Inflammatory macrophage treated with lipopolysaccharide for 4 hours (primary cell): ENCODE data around the gene DYRK1A.
A peak's percentile ranks its signal among the peaks of the same experiment; 100 is the strongest.

Source experiments
- DNase-seq: peaks from one replicate; pipeline ENCODE4 v3.0.0-alpha.2; 2020

DYRK1A gene

GRCh38 chr21:37365517-37366481 is 774 bp upstream of the DYRK1A start:
- DNase-seq: peak; percentile 63

GRCh38 chr21:37367336-37367702 is 746 bp downstream of the DYRK1A start:
- DNase-seq: peak; percentile 36

- peak; percentile 48 for DNase-seq
These were observed 1.3 kb downstream of the DYRK1A start for GRCh38 chr21:37367703-37368540.

- peak; percentile 68 for DNase-seq
These were observed 2.1 kb downstream of the DYRK1A start for GRCh38 chr21:37368541-37369279.

- no peak for DNase-seq
These were observed 2.8 kb downstream of the DYRK1A start for GRCh38 chr21:37369307-37369854.

- DNase-seq: peak; percentile 43
These were observed 3.8 kb downstream of the DYRK1A start for GRCh38 chr21:37370152-37371040.

- DNase-seq: peak; percentile 24
These were observed 4.4 kb downstream of the DYRK1A start for GRCh38 chr21:37371041-37371397.

- DNase-seq: no peak
These were observed 5.7 kb downstream of the DYRK1A start for GRCh38 chr21:37372127-37372731.

- no peak for DNase-seq
These were observed 6.4 kb downstream of the DYRK1A start for GRCh38 chr21:37372951-37373350.

- DNase-seq: no peak
These were observed 7.0 kb downstream of the DYRK1A start for GRCh38 chr21:37373539-37373938.

- DNase-seq: no peak
These were observed 7.5 kb downstream of the DYRK1A start for GRCh38 chr21:37374027-37374426.

GRCh38 chr21:37375866-37376574 is 9.4 kb downstream of the DYRK1A start:
- DNase-seq: no peak

GRCh38 chr21:37378700-37379139 is 12.1 kb downstream of the DYRK1A start:
- DNase-seq: no peak

- no peak for DNase-seq
These were observed 14.1 kb downstream of the DYRK1A start for GRCh38 chr21:37380349-37381323.

- no peak for DNase-seq
These were observed 15.5 kb downstream of the DYRK1A start for GRCh38 chr21:37381883-37382585.

GRCh38 chr21:37383086-37383485 is 16.5 kb downstream of the DYRK1A start:
- DNase-seq: no peak

GRCh38 chr21:37383784-37384311 is 17.3 kb downstream of the DYRK1A start:
- no peak for DNase-seq

- DNase-seq: no peak
These were observed 17.8 kb downstream of the DYRK1A start for GRCh38 chr21:37384416-37384815.
